DMS114 treated with DMSO at 0.1 percent for 48 hours (cell line): ENCODE data around the gene ATP1B1.

Source experiments
- DNase-seq: peaks from one replicate; lab custom pipeline; 2025; ENCODE audit not compliant: unreplicated experiment; lab: John Stamatoyannopoulos, UW

The ATP1B1 gene

DNA sequence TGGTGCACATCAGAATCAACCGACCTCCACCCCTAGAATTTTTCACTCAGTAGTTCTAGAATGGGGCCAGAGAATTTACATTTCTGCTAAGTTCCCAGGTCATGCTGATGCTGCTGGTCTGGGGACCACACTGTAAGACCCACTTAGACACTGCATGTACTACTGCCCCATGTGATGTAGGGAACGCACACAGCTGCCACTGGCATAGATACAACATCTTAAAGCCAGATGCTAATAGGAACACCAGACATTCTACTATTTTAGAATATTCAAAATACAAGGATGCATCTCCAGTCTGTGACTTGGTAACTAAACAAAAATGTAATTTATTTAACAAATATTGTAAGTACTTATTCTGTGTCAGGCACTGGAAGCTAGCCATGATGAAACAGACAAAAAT lies 14.1 kb upstream of the ATP1B1 start:
- DNase-seq: no peak

DNA sequence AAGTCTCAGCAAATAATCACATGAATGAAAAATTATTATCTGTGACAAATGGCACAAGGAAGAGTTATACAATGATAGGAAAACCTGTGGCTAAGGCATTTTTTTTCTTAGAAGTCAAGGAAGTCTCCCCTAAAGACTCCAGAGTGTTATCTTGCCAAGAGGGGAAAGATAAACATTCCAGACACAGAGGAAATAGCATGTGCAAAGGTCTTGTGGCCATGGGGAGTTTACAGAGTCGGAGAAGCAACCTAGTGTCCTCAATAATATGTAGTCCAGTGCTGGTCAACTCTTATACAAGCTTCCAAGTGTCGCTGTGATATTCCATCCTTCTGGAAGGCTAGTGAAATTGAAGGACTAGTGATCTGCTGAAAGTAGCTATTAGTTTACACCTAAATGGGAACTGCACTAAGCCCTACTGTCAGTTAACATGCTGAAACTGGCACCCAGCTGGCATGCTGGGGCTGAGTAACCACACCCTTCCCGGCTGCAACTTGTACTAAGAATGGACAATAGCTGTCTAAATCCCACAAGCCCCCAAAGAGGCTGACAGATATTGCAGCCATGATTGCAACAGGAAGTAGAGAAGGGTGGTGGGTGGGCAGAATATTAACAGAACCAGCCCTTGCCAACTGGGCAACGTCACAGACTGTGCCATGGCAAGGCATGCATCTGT lies 11.5 kb upstream of the ATP1B1 start:
- DNase-seq: no peak

DNA sequence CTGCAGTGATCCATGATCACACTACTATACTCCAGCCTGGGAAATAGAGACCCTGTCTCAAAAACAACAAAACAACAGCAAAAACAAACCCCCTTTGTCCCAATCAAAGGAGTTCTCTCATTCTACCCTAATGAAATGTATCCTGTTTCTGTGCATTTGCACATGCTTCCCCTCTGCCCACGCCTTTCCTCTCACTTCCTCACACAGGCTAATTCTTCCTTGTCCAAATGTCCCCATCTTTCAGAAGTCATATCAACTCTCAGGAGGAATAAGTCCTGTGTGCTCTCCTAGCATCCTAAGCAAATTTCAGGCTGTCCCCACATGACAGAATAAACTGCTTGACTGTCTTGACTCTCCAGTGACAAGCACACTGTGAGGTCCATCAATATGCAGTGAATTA lies 8.1 kb upstream of the ATP1B1 start:
- no peak for DNase-seq

DNA sequence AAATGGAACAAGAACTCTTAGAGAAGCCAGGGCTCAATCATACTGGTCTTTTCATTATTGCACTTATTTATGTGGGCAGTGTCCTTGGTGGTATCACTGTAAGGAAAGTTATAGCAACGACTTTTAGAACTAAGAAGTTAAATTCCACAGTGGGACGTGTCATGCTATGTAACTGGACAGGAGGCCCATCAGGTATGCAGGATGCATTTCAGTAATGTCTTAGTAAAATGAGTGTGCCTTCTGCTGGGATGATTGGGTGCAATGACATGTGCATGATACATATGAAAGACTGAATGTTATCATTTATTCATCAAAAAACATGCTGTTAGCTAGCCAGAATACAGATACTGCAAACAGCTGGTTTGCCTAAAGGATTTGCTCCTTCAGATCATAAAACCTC lies 6.9 kb upstream of the ATP1B1 start:
- DNase-seq: no peak

DNA sequence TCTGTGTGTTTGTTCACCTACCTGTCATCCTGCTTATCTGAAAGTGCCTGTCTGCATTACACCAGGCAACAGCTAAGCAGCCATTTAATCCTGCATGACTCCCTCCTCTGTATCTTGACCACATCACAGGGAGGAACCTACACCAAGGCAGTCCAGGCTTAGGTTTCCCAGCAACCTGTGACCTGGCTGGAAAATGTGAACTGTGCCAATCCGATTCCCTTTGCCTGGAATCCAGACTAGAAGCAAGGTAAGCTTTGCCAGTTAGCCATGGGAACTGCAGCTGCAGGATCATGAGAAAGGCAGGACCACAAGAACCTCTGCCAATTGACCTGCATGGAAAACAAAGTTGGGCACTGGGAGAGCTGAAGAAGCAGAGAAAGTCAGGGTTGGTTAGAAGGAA lies 6.3 kb upstream of the ATP1B1 start:
- DNase-seq: no peak

DNA sequence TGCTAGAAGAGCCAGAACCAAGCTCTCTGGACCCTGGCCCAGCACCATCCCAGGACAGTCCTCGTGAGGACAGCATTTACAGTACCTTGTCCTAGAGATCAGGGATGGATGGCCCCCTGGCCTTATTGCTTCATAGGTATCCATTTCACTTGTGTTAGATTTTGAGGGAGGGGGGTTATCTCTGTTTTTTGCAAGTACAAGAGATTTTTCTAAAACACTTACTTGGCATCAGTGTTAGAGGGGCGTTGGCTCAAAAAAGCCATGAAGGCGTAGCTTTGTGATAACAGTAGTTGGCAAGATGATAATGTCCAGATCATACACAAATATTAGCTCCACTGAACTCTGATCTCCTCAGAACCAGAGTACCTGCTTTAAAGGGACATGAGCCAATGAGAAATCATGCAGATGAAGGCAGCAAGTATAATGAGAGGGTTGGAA lies 5.8 kb upstream of the ATP1B1 start:
- no peak for DNase-seq

DNA sequence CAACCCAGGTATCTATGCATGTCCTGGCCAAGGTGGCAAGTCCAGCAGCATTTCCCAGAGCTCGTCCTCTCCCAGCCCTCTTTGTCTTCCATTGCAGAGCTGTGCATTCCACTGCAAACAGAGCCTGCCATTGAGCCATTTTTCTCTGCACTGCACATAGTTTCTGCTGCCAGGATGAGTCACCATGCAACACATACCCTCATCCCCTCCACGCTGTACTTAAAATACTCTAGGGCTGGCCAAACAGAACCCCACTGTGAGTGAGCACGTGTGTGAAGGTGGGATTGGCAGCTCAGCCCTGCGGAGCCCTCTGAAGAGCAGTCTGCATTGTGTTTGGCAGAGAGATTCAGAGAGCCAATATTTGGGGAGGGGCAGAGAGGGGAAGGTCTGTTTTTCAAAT lies 3.9 kb upstream of the ATP1B1 start:
- DNase-seq: no peak

DNA sequence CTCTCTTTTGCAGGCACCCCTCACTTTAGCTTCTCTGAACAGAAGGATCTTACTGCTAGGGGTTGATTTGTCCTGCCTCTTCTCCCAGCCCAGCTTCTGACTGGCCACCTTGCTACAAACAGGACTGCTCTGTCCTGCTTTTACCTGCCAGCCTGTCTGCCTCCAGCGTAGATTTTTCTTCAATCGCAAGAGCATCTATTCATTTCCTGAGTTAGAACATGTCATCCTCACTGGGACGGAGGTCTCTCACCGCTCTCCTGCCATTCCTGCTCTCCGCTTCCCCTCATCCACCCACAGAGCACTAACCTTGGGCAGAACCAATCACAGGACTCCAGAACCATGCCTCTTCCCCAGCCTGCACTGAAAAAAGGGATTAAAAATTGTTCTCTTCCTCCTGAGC lies 3.5 kb upstream of the ATP1B1 start:
- DNase-seq: no peak

DNA sequence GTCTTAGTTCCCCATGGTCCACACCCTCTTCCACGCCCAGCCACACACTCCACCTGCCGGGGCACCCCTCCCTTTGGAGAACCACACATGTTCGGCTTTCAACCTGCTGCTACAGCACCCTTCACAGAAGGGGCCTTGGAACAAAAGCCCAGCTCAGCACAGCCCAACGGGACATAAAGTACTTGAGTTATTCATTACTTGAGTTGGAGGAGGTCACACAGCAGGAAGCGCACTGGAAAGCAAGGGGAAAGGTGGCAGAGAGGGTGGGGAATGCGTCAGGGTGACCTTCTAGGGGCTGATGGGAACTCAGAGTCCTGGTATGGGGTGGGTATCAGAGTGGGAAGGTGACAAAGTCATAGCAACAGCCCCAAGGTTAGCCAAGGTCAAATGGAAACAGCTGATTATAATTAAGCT lies 3.0 kb upstream of the ATP1B1 start:
- DNase-seq: no peak

DNA sequence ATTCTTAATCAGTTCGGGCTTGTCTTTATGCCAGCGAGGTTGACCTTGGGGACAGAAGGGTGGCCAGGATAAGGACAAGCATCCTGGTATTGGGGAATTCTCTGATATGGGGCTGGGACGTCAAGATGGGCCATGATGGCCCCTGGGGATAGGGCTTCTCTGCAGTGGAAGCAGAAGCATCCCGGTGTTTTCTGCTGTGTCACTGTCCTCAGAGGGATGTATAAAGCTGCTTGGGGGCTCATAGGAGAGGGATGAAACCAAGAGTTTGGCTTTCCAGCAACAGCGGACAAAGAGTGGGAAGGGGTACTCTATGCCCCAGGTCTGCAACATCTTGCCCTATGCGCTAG lies 1.4 kb upstream of the ATP1B1 start:
- DNase-seq: no peak

DNA sequence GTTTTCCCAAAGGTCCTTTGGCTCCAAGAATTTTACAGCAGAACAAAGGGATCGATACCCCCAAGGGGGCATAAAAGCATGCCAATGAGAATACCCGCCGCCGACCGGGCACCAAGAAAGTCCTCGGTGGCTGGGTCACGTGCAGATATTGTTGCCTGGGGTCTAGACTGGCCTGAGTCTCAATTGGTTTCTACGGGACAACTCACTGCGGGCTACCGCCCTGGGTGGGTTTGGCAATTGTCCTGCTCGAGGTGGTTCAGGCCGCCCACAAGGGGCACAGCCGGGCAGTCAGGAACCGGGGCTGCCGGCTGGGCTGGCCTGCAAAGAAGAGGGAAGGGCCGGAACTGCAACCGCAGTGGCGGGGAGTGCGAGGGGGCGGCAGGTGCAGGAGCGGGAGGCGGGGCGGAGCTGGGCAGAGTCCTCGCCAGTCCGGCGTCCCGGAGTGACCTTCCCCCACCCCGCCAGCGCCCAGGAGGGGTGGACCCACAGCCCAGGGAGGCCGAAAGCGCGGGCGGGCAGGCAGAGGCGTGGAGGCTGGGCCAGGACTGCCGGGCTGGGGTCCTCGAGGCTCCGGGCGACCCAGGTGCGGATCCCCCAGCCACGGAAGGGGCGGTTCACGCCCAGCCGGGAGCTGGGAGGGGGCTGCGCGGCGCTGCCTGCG lies 926 bp upstream of the ATP1B1 start:
- DNase-seq: no peak

DNA sequence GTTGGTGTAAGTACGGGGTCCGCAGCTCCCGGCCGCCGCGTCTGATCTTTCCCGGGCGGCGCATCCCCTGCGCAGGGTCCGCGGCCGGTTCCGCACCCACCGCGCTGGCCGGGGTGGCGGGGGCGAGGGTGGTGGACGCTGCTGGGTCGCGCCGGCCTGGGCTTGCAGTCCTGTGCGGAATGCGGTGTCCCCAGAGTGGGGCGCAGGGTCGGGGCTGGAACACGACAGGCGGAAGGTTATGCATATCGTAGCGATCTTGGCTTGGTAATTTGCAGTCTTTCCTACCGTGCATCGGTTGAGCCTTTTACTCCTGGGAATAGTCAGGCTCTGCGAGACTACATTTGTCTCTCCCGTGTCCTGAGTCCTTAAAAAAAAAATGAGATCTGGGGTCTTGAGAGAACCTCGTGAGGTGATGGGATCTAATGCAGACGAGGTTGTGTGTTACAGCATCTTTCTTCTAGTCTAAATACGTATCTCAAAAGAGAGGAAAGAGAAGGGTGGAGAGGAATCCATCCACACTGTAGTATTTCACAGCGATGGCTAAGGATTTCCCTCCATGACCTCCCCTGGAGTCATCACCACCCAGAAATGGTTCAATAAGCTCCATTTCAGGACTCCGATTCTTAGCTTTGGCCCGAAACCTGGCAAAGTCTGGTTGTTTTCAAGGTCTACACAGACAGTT lies 572 bp downstream of the ATP1B1 start:
- no peak for DNase-seq

DNA sequence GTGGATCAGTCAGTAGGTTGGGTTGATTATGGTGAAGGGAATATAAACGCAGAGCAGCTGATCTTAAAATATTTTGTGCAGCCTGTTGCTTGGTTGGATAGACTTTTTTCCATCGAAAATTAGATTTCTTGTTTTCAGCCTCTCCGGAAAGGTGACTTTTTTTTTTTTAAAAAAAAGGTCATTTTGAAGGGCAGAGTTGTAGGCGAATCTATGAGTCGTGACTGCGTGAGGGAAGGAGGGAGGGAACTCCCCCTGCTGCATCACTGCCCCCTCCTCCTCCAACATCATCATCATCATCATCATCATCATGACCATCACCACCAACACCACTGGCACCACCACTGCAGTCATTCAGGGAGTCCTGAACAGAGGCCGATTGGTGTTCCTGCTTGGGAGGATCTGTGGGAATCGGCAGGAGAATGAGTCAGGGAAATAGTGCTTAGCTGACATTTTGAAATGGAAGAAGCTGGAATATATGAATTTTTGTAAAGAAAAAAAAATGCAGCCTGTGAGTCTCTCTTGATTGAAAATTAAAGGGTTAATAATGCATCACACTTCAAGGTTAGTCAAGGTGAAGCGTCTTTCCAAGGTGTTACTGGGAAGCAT lies 1.2 kb downstream of the ATP1B1 start:
- DNase-seq: no peak

DNA sequence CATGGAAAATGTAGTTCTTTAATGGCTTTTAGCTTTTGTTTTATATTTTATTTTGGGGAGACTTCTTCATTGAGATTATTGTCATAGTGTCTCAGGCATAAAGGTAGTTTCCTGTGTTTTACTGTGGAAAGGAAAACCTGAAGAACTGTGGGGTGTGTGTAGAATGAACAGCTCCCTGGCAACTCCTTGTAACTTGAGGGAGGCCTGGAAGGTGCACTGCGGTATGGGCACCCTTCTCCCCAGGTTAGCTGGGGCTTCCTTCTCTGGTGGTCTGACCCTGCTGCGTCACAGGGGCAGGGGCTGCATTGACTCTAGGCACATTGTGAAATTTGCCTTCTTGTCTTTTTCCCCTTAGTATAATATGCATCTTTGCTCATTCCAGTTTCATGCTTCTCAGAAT lies 1.7 kb downstream of the ATP1B1 start:
- no peak for DNase-seq

DNA sequence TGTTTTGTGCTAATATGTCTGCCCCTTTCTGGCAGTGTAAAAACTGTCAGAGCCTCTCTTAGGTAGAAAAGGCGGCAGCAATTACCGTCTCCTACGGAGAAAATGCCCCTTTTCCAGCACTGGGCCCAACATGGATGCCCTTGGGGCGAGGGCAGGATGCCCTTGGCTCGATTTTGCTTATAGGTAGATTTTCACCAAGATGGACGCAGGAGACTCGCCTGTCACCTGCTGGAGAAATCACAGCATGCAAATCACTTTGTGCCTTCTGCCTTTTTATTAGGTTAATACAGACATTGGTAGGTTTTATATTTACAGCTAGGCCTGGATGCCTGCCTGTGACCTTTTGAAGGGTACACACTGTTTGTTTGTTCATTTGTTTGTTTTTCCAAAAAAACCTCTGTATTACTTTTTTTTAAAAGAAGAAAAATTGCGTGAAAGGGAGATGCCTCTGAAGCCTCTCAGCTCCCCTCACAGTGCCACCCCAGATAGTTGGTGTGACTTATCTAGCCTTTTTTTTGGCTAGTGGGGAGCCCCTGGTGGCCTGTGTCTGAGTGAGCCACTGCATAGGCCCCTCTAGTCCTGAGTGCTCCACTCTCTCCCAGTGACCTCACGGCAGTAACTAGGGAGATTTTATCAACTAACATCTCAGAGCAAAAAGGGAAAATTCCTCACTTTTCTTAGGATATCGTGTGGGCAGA lies 2.5 kb downstream of the ATP1B1 start:
- DNase-seq: no peak

DNA sequence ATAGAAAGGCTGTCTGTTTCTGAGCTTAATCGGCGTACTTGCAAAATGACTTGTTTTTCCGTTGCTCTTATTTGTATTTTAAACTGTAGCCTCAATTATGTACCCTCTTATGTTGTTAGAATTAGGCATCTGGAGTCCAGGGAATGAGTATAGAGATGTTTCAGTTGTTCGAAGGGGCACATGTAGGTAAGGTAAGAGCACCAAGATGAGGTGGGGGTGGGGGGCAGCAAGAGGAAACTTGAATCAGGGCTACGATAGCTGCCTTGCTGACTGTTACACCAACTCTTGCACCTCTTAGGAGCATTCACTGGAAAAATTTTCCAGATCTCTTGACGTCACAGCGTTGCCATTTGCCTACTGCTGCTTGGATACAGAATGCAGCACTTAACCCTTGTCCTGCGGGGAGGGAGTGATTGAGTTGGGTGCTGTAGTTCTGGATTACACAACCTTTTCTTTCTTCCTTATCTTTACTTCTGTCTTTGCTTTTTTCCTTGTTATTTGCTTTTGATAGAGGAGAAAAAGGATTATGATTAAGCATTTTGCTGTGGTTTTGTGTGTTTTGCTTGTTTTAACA lies 3.2 kb downstream of the ATP1B1 start:
- no peak for DNase-seq

DNA sequence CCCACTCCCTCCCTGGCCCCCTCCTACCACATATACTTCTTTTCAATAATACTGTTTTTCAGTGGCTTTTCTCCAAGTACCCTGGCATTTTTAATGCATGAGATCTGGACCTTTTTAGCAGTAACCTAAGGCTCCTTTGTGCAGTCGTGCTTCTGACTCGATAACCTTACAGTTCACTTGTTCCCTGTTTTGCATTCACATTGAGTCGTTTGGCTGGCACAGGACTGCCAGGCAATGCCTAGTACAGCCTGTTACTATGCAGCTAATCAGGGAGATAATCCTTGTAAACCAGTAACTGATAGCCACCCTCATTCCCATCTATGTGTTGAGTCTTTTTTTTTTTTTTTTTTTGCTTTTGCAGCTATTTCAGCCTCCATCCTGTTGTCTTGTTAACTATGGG lies 3.7 kb downstream of the ATP1B1 start:
- DNase-seq: no peak

DNA sequence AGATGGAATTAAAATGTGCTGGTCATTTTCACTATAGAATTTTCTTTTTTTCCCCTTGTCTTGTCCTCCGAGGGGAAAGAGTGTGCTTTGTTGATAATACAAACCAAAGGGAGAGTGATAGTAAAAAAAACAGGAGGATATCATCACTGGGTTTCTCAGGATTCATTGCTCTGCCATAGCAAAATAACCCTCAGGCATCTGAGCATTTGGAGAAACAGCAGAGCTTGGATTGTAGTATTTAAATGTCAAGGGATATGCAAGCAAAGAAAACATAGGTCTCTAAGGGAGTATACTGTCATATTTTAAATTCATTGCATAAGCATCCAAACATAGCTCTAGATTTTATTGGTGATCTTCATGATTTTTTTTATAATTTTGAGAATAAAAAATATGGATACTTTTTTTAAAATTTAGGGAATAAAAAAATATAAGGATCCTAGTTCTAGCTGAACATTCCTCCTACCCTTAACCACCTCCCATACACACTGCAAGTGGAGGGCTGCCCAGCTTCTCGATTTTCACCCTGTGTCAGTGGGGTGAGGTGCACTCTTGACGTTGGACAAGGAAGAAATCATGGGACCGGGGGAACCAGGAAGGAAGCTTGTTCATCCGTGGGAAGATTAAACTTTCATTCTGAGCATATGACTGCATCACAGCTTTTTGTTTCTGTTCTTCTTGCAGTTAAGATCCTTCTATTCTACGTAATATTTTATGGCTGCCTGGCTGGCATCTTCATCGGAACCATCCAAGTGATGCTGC lies 4.4 kb downstream of the ATP1B1 start:
- no peak for DNase-seq

DNA sequence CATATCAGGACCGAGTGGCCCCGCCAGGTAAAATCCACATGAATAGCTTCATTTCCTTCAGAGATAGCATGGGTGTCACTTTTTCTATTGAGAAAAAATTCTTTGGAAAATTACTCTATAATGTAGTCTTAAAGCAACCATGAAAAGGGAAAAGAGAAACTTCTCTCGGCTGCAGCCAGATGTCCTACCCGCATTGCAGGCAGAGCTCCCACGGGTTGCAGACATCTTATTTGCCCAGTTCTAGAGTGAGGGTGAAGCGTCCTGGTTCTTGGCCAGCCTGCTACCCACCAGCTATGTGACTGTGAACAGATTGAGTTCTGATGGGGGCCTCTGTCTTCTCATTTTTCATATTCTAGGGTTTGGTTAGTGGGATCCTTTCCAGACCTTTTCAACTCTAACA lies 5.0 kb downstream of the ATP1B1 start:
- no peak for DNase-seq

DNA sequence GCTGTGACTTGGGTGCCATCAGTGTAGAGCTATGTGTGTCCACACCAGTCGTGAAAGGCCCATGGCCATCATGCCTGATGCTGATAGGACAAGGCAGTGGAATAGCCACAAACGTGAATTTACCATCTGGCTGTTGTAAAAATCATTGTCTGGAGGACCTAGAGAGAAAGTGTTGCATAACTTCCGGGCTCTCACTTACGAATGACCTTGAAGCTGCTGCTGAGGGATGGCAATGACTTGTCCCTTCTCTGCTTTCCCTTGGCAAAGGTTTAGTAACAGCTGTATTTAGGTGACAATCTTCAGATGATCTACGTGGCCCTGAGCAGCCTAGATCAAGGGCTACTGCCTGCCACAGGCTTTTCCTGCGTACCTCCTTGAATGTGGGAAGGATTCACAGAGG lies 5.8 kb downstream of the ATP1B1 start:
- DNase-seq: no peak
